Stimulated activated CD8-positive, alpha-beta memory T cell treated with anti-CD3 and anti-CD28 coated beads, Interleukin-7, amount 100 ng/mL, for 48 hours (primary cell): Measurements from ENCODE around the gene KCTD16.

Source experiments
- DNase-seq, 2 donors: peaks; one replicate each; pipeline ENCODE4 v3.0.0-alpha.2; 2020; ENCODE audit warnings: low read depth in 1 of 2; ENCODE audit errors: extremely low read depth in 1 of 2

The KCTD16 gene

GRCh38 chr5:144451187-144451973 is 280.7 kb downstream of the KCTD16 start:
- no peak for DNase-seq

- DNase-seq = no peak
Observed at GRCh38 chr5:144453753-144454152, 283.1 kb downstream of the KCTD16 start.

- no peak for DNase-seq
Observed at GRCh38 chr5:144457160-144457559, 286.5 kb downstream of the KCTD16 start.

GRCh38 chr5:144458216-144458615 is 287.5 kb downstream of the KCTD16 start:
- DNase-seq = no peak

- no peak for DNase-seq
Observed at GRCh38 chr5:144460600-144460999, 289.9 kb downstream of the KCTD16 start.

GRCh38 chr5:144462577-144462976 is 291.9 kb downstream of the KCTD16 start:
- no peak for DNase-seq

- DNase-seq = no peak
Observed at GRCh38 chr5:144463481-144464223, 293.0 kb downstream of the KCTD16 start.

- DNase-seq = no peak
Observed at GRCh38 chr5:144464306-144464705, 293.6 kb downstream of the KCTD16 start.

- no peak for DNase-seq
Observed at GRCh38 chr5:144465441-144465840, 294.8 kb downstream of the KCTD16 start.

- no peak for DNase-seq
Observed at GRCh38 chr5:144467792-144468191, 297.1 kb downstream of the KCTD16 start.

GRCh38 chr5:144468571-144468970 is 297.9 kb downstream of the KCTD16 start:
- DNase-seq = no peak

- DNase-seq = no peak
Observed at GRCh38 chr5:144469106-144469505, 298.4 kb downstream of the KCTD16 start.

- no peak for DNase-seq
Observed at GRCh38 chr5:144472221-144472620, 301.5 kb downstream of the KCTD16 start.

GRCh38 chr5:144473650-144474049 is 303.0 kb downstream of the KCTD16 start:
- DNase-seq = no peak

GRCh38 chr5:144478565-144478964 is 307.9 kb downstream of the KCTD16 start:
- DNase-seq = no peak

- DNase-seq = no peak
Observed at GRCh38 chr5:144481861-144482260, 311.2 kb downstream of the KCTD16 start.

- no peak for DNase-seq
Observed at GRCh38 chr5:144484124-144484897, 313.6 kb downstream of the KCTD16 start.

- DNase-seq = no peak
Observed at GRCh38 chr5:144485540-144485939, 314.9 kb downstream of the KCTD16 start.

- no peak for DNase-seq
Observed at GRCh38 chr5:144487207-144487606, 316.5 kb downstream of the KCTD16 start.

GRCh38 chr5:144487761-144488160 is 317.1 kb downstream of the KCTD16 start:
- DNase-seq = no peak

GRCh38 chr5:144503123-144503522 is 332.4 kb downstream of the KCTD16 start:
- no peak for DNase-seq
